ENCODE data around the gene VSIG1.

Gene VSIG1

GRCh38 chrX:108044554-108045256, at the start of gene VSIG1:
Gene VSIG1 (plus strand): TSS chrX:108045065. CDS start chrX:108045131, 66 bp downstream.
- no peak for DNase-seq (ENCODE audit: low read depth in 2 of 2)

GRCh38 chrX:107996124-107996523, 48.7 kb upstream of the VSIG1 start:
- no peak for DNase-seq (ENCODE audit: low read depth in 2 of 2)

GRCh38 chrX:108000751-108001150, 44.1 kb upstream of the VSIG1 start:
- no peak for DNase-seq (ENCODE audit: low read depth in 2 of 2)

- DNase-seq (ENCODE audit: low read depth in 2 of 2): no peak
Observed at GRCh38 chrX:108001218-108001814, 43.5 kb upstream of the VSIG1 start.

- no peak for DNase-seq (ENCODE audit: low read depth in 2 of 2)
Observed at GRCh38 chrX:108018656-108019381, 26.0 kb upstream of the VSIG1 start.

GRCh38 chrX:108019382-108019875, 25.4 kb upstream of the VSIG1 start:
- DNase-seq (ENCODE audit: low read depth in 2 of 2): no peak

GRCh38 chrX:108020631-108021030, 24.2 kb upstream of the VSIG1 start:
- DNase-seq (ENCODE audit: low read depth in 2 of 2): no peak

GRCh38 chrX:108022491-108023089, 22.3 kb upstream of the VSIG1 start:
- DNase-seq (ENCODE audit: low read depth in 2 of 2): no peak

GRCh38 chrX:108025376-108025775, 19.5 kb upstream of the VSIG1 start:
- no peak for DNase-seq (ENCODE audit: low read depth in 2 of 2)

GRCh38 chrX:108025954-108026600, 18.8 kb upstream of the VSIG1 start:
- DNase-seq (ENCODE audit: low read depth in 2 of 2): no peak

- no peak for DNase-seq (ENCODE audit: low read depth in 2 of 2)
Observed at GRCh38 chrX:108028854-108029253, 16.0 kb upstream of the VSIG1 start.

- no peak for DNase-seq (ENCODE audit: low read depth in 2 of 2)
Observed at GRCh38 chrX:108029928-108030711, 14.7 kb upstream of the VSIG1 start.

GRCh38 chrX:108032944-108033343, 11.9 kb upstream of the VSIG1 start:
- DNase-seq (ENCODE audit: low read depth in 2 of 2): no peak

GRCh38 chrX:108033890-108034289, 11.0 kb upstream of the VSIG1 start:
- DNase-seq (ENCODE audit: low read depth in 2 of 2): no peak

GRCh38 chrX:108034725-108035124, 10.1 kb upstream of the VSIG1 start:
- no peak for DNase-seq (ENCODE audit: low read depth in 2 of 2)

- no peak for DNase-seq (ENCODE audit: low read depth in 2 of 2)
Observed at GRCh38 chrX:108036298-108036973, 8.4 kb upstream of the VSIG1 start.

GRCh38 chrX:108049649-108050048, 4.8 kb downstream of the VSIG1 start:
- no peak for DNase-seq (ENCODE audit: low read depth in 2 of 2)

GRCh38 chrX:108053218-108053617, 8.4 kb downstream of the VSIG1 start:
- DNase-seq (ENCODE audit: low read depth in 2 of 2): no peak

GRCh38 chrX:108055546-108055945, 10.7 kb downstream of the VSIG1 start:
- DNase-seq (ENCODE audit: low read depth in 2 of 2): no peak

GRCh38 chrX:108059801-108060200, 14.9 kb downstream of the VSIG1 start:
- no peak for DNase-seq (ENCODE audit: low read depth in 2 of 2)
